ENCODE results near the gene H2BK1. TPM values are rescaled to one million over a fixed set of nuclear protein-coding genes. Genes with fewer than 3 reads are reported as not detected.

H2BK1 gene
- total and polyA plus RNA-seq, 2 donors (not counting 1 experiment from before 2014, with no cell fraction given), result not detected

DNA sequence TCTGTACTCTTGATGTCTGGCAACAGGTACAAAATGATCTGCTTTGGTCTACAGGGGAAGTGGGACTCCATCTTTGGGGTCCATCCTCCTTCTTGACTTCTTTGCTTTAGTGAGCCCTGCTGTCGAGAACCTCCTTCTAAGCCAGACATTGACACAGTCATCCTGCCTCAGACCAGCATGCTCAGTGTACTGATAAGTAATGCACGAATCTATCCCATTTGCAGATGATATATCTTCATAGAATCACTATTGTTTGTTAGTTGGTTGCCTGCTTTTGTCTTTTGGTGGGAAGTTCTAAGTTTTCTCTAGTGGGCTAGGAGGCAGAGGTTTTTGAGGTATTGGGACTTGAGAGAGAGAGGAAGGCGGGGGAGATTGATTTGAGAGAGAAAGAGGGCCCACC lies 8.9 kb downstream of the H2BK1 start:
- no peak overlapping the region for H3K9ac ChIP-seq (ENCODE audit: insufficient read depth, low read length)
- H4K20me1 ChIP-seq (ENCODE audit: control insufficient read depth, extremely low read depth, insufficient read depth, low read length), result no peaks in the 10 kb centered on the region
- peaks cover 52% of the 10 kb centered on the region for H3K27me3 ChIP-seq (ENCODE audit: control insufficient read depth, insufficient read depth, low read length)
- TF ChIP-seq EZH2 (IDR thresholded peaks at IDR 0.05; ENCODE audit: low read length, missing control alignments) (no peak), CTCF (conservative IDR thresholded peaks at IDR 0.05 in 1 of 2, IDR thresholded peaks at IDR 0.05 in 1 of 2; ENCODE audit: low read depth in 1 of 2, low read length in 2 of 2) (no peak)
- no peak overlapping the region for H2AFZ ChIP-seq (ENCODE audit: low read length)
- no peak for DNase-seq (ENCODE audit: low read depth in 2 of 2)
- H3K27ac ChIP-seq (ENCODE audit: insufficient read depth, low read length), result no peak overlapping the region
- H3K36me3 ChIP-seq (ENCODE audit: control insufficient read depth, insufficient read depth, low read length), result no peaks in the 10 kb centered on the region
- no peak overlapping the region for H3K4me2 ChIP-seq (ENCODE audit: extremely low read depth, insufficient read depth, low read length)
- H3K79me2 ChIP-seq (ENCODE audit: control insufficient read depth, insufficient read depth, low read length), result no peaks in the 10 kb centered on the region
- no peaks in the 10 kb centered on the region for H3K9me3 ChIP-seq (ENCODE audit: control insufficient read depth, insufficient read depth, low read depth, low read length)
- no peaks in the 10 kb centered on the region for H3K4me1 ChIP-seq (ENCODE audit: control insufficient read depth, extremely low read depth, insufficient read depth, low read length)
- H3K4me3 ChIP-seq (replicated peaks in 1 of 4; ENCODE audit: control extremely low read depth in 1 of 4, insufficient read depth in 1 of 4, low read depth in 3 of 4, low read length in 4 of 4), result no peak overlapping the region

DNA sequence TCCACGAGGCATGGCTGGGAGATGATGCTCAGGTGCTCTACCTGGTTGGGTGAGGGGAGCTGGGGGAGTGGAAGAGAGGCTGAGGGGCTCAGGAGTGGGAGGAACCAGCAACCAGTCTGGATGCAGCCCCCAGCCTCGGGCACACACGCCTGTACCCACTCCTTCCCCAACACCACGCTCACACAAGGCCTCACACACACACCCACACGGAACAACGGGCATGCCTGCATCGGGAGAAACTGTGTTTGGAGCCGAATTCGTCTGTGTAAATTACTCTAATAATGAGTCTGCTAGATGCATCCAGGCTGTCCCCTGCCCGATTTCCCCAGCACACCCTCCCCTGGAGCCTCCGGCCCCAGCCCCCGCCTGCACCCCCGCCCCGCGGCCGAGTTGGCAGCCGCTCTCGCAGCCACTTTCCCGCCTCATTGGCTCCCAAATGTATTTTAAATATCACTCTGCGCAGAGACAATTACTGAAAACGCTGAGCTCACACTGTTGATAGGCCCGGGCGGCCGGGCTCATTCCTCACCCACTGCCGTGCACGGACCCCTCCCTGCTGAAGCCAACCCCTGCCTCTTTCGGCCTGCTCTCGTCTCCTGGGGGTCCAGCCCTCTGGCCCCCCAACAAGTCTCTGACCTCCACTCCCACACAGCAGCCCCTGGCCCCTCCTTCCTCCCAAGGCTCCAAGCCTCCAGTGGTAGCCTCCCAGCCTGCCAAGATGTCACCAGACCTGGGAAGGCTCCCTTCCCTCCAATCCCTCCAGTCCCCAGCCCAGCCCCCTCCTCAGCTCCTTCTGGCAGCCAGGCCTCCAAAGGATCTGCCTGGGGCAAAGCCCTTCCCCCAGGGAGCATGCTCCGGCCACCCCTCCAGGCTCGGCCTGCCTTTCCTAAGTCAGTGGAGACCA lies 11.1 kb downstream of the H2BK1 start:
- H3K4me2 ChIP-seq (ENCODE audit: extremely low read depth, insufficient read depth, low read length), result no peak overlapping the region
- no peaks in the 10 kb centered on the region for H3K36me3 ChIP-seq (ENCODE audit: control insufficient read depth, insufficient read depth, low read length)
- H3K27me3 ChIP-seq (ENCODE audit: control insufficient read depth, insufficient read depth, low read length), result peaks cover 41% of the 10 kb centered on the region
- no peaks in the 10 kb centered on the region for H3K79me2 ChIP-seq (ENCODE audit: control insufficient read depth, insufficient read depth, low read length)
- no peak overlapping the region for H3K27ac ChIP-seq (ENCODE audit: insufficient read depth, low read length)
- H3K9me3 ChIP-seq (ENCODE audit: control insufficient read depth, insufficient read depth, low read depth, low read length), result no peaks in the 10 kb centered on the region
- no peak for TF ChIP-seq EZH2 (IDR thresholded peaks at IDR 0.05; ENCODE audit: low read length, missing control alignments)
- TF ChIP-seq CTCF (conservative IDR thresholded peaks at IDR 0.05 in 1 of 2, IDR thresholded peaks at IDR 0.05 in 1 of 2; ENCODE audit: low read depth in 1 of 2, low read length in 2 of 2), result no peak
- no peak overlapping the region for H3K4me3 ChIP-seq (replicated peaks in 1 of 4; ENCODE audit: control extremely low read depth in 1 of 4, insufficient read depth in 1 of 4, low read depth in 3 of 4, low read length in 4 of 4)
- DNase-seq (ENCODE audit: low read depth in 2 of 2), result no peak
- H4K20me1 ChIP-seq (ENCODE audit: control insufficient read depth, extremely low read depth, insufficient read depth, low read length), result no peaks in the 10 kb centered on the region
- H3K9ac ChIP-seq (ENCODE audit: insufficient read depth, low read length), result no peak overlapping the region
- no peaks in the 10 kb centered on the region for H3K4me1 ChIP-seq (ENCODE audit: control insufficient read depth, extremely low read depth, insufficient read depth, low read length)
- no peak overlapping the region for H2AFZ ChIP-seq (ENCODE audit: low read length)

GRCh38 chr7:151197932-151198331 lies 12.4 kb downstream of the H2BK1 start:
- Histone ChIP-seq H3K4me3 (replicated peaks in 1 of 4; ENCODE audit: control extremely low read depth in 1 of 4, insufficient read depth in 1 of 4, low read depth in 3 of 4, low read length in 4 of 4) (no peak overlapping the region), H3K79me2 (ENCODE audit: control insufficient read depth, insufficient read depth, low read length) (no peaks in the 10 kb centered on the region), H3K4me2 (ENCODE audit: extremely low read depth, insufficient read depth, low read length) (no peak overlapping the region), H3K27me3 (ENCODE audit: control insufficient read depth, insufficient read depth, low read length) (peaks cover 36% of the 10 kb centered on the region), H3K9me3 (ENCODE audit: control insufficient read depth, insufficient read depth, low read depth, low read length) (no peaks in the 10 kb centered on the region), H3K36me3 (ENCODE audit: control insufficient read depth, insufficient read depth, low read length) (no peaks in the 10 kb centered on the region), H2AFZ (ENCODE audit: low read length) (no peak overlapping the region), H4K20me1 (ENCODE audit: control insufficient read depth, extremely low read depth, insufficient read depth, low read length) (no peaks in the 10 kb centered on the region), H3K4me1 (ENCODE audit: control insufficient read depth, extremely low read depth, insufficient read depth, low read length) (no peaks in the 10 kb centered on the region), H3K27ac (ENCODE audit: insufficient read depth, low read length) (no peak overlapping the region), H3K9ac (ENCODE audit: insufficient read depth, low read length) (no peak overlapping the region)
- DNase-seq (ENCODE audit: low read depth in 2 of 2), result no peak
- TF ChIP-seq CTCF (conservative IDR thresholded peaks at IDR 0.05 in 1 of 2, IDR thresholded peaks at IDR 0.05 in 1 of 2; ENCODE audit: low read depth in 1 of 2, low read length in 2 of 2) (no peak), EZH2 (IDR thresholded peaks at IDR 0.05; ENCODE audit: low read length, missing control alignments) (no peak)

All from fibroblast of lung (primary cell).